Measurements from ENCODE around the gene MKNK2. TPM values are rescaled to one million over a fixed set of nuclear protein-coding genes. Genes with fewer than 3 reads are reported as not detected.

Gene MKNK2
- total and polyA plus RNA-seq, 3 donors from 2014 or later, result 76.5 to 103 (median 93.0) TPM

DNA sequence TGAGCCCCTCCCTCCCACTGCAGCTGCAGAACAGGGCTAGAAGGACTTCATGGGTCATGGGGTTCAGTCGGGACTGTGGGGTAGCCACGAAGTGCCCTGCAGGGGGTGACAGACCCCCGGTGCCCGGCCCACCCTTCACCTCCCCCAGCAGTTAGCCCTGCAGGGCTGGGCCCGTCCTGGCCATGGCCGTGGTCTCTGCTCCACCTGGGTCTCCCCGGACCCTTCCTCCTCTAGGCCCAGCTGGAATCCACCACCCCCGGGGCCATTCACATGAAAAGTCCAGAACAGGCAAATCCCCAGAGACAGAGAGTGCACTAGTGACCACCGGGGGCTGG lies 17.3 kb downstream of the MKNK2 start:
- TF ChIP-seq, protein P1, sequence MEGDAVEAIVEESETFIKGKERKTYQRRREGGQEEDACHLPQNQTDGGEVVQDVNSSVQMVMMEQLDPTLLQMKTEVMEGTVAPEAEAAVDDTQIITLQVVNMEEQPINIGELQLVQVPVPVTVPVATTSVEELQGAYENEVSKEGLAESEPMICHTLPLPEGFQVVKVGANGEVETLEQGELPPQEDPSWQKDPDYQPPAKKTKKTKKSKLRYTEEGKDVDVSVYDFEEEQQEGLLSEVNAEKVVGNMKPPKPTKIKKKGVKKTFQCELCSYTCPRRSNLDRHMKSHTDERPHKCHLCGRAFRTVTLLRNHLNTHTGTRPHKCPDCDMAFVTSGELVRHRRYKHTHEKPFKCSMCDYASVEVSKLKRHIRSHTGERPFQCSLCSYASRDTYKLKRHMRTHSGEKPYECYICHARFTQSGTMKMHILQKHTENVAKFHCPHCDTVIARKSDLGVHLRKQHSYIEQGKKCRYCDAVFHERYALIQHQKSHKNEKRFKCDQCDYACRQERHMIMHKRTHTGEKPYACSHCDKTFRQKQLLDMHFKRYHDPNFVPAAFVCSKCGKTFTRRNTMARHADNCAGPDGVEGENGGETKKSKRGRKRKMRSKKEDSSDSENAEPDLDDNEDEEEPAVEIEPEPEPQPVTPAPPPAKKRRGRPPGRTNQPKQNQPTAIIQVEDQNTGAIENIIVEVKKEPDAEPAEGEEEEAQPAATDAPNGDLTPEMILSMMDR (IDR thresholded peaks at IDR 0.05), result no peak
- TF ChIP-seq POLR2A (IDR thresholded peaks at IDR 0.05), result no peak
- H3K36me3 ChIP-seq (ENCODE audit: low read depth, missing control alignments), result no peaks in the 10 kb centered on the region
- WGBS, 2 donors, result 56 to 66% methylated on average over 5 to 7 of the region's 9 CpGs
- H3K4me1 ChIP-seq, result peaks cover 22% of the 10 kb centered on the region
- intact Hi-C loops (cut with DNase I; ENCODE audit: low total_unique reads), result no loop called here
- H3K4me3 ChIP-seq, result no peak overlapping the region
- H3K27me3 ChIP-seq, result no peaks in the 10 kb centered on the region
- no peak overlapping the region for H3K27ac ChIP-seq
- H3K9me3 ChIP-seq, result no peaks in the 10 kb centered on the region
- no peak for DNase-seq

DNA sequence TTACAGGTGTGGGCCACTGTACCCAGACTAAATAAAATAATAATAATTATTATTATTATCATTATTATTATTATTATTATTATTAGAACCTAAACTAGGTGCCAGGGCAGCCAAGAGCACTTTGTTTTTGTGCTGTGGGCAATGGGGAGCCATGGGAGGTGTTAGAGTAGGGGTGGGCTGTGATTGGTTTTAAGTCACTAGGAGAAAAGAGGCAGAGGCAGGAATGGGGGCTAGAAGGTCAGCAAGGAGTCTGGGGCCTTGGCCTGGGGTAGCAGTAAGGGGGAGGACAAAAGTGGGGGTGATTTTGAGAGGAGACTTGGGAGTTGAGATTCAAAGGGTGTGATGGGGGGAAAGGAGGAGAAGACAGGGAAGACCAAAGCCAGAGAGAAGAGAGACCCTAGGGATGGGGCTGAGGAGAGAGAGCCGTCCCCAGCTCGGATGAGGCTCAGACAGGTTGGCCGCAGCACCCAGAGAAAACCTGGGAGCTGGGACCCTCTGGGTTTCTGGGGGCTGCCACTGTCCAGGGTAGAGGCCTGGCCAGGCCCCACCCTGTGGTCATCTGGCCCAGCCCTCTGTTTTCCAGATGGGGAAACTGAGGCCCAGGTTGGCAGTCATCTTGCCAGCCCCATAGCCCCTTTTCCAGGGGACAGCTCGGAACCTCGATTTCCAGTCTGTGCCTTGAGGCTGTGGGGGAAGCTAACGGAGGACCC lies 17.8 kb downstream of the MKNK2 start:
- Histone ChIP-seq H3K4me3 (no peak overlapping the region), H3K36me3 (ENCODE audit: low read depth, missing control alignments) (no peaks in the 10 kb centered on the region), H3K27ac (peak overlapping the region; percentile 94 to 95), H3K9me3 (no peaks in the 10 kb centered on the region), H3K27me3 (no peaks in the 10 kb centered on the region), H3K4me1 (peaks cover 17% of the 10 kb centered on the region)
- no peak for TF ChIP-seq POLR2A (IDR thresholded peaks at IDR 0.05)
- TF ChIP-seq, protein P1 (IDR thresholded peaks at IDR 0.05), result no peak
- DNase-seq, result no peak
- 86 to 87% methylated on average over 3 to 6 of the region's 6 CpGs for WGBS, 2 donors
- intact Hi-C loops (cut with DNase I; ENCODE audit: low total_unique reads), result no loop called here

DNA sequence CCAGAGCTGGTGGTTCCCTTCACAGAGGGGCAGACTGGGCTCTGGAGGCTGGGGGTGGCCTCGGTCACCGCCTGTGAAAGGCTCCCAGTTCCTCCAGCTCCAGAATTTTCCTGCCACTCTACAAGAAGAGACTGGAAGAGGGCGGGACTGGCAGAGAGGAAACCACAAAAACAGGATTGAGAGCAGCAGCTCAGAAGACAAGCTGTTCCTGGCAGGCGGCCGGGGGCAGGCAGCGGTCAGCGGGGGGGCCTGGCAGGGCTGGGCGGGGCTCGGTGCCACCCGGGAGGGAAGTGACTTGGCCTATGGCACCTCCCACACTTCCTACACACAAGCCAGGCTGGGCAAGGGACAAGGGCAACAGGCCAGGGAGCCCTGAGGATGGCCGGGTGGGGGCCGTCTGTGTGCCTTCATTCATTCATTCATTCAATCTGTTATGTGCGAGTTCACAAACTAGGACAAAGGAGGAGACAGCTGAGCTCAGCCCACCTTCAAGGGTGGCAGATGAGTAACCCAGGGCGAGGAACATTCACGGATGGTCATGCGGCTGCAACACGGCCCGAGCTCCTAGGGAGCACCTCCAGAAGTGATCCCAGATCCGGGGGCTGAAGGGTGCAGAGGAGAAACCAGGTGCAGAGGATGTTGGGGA lies 18.6 kb downstream of the MKNK2 start:
- intact Hi-C loops (cut with DNase I; ENCODE audit: low total_unique reads), result no loop called here
- peak; percentile 95 for DNase-seq
- Histone ChIP-seq H3K9me3 (no peaks in the 10 kb centered on the region), H3K4me1 (peaks cover 19% of the 10 kb centered on the region), H3K36me3 (ENCODE audit: low read depth, missing control alignments) (no peaks in the 10 kb centered on the region), H3K27me3 (no peaks in the 10 kb centered on the region), H3K4me3 (no peak overlapping the region), H3K27ac (peak overlapping the region; percentile 94 to 95)
- 26 to 56% methylated on average over 12 to 19 of the region's 19 CpGs for WGBS, 2 donors
- no peak for TF ChIP-seq POLR2A (IDR thresholded peaks at IDR 0.05)
- TF ChIP-seq, protein P1 (IDR thresholded peaks at IDR 0.05), result no peak

DNA sequence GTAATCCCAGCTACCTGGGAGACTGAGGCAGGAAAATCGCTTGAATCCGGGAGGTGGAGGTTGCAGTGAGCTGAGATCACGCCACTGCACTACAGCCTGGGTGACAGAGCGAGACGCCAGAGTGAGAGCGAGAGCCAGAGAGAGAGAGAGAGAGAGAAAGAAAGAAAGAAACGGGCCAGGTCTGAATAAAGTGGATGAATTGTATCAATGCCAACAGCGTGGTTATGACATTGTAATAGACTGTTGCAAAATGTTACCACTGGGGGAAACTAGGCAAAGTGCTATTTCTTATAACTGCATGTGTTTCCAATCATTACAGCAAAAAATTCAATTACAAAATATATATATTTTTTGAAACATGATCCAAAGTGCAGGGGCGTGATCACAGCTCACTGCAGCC lies 23.7 kb downstream of the MKNK2 start:
- intact Hi-C loops (cut with DNase I; ENCODE audit: low total_unique reads), result loop anchor here (10.0 kb wide), 1 partner anchor 47 kb away; no protein-coding TSS in a partner anchor
- H3K9me3 ChIP-seq, result no peaks in the 10 kb centered on the region
- H3K4me1 ChIP-seq, result peaks cover 17% of the 10 kb centered on the region
- 46 to 52% methylated on average over 9 of the region's 9 CpGs for whole genome bisulfite sequencing, 2 donors
- H3K27me3 ChIP-seq, result no peaks in the 10 kb centered on the region
- no peak for TF ChIP-seq POLR2A (IDR thresholded peaks at IDR 0.05)
- TF ChIP-seq, protein P1 (IDR thresholded peaks at IDR 0.05), result peak in 1 of 3 experiments; percentile 20
- H3K36me3 ChIP-seq (ENCODE audit: low read depth, missing control alignments), result no peaks in the 10 kb centered on the region
- DNase-seq, result no peak
- H3K27ac ChIP-seq, result peak overlapping the region in 1 of 2 donors; percentile 41
- no peak overlapping the region for H3K4me3 ChIP-seq
